A549 treated with CpdA at 1 μM for 4 hours (cell line): ENCODE measurements around the gene GHRH. TPM values are rescaled to one million over a fixed set of nuclear protein-coding genes. Genes with fewer than 3 reads are reported as not detected.

Source experiments
- total RNA-seq: library from RNA; stranded (reverse); fragments of 200-300 nt; extraction: Qiagen RNA extraction; gene quantifications from 5 replicates; pipeline ENCODE4 v1.2.3, GENCODE V29; 2022; ENCODE audit warnings: low read depth

The GHRH gene, protein sequence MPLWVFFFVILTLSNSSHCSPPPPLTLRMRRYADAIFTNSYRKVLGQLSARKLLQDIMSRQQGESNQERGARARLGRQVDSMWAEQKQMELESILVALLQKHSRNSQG
- not detected in 5 replicates for total RNA-seq

DNA sequence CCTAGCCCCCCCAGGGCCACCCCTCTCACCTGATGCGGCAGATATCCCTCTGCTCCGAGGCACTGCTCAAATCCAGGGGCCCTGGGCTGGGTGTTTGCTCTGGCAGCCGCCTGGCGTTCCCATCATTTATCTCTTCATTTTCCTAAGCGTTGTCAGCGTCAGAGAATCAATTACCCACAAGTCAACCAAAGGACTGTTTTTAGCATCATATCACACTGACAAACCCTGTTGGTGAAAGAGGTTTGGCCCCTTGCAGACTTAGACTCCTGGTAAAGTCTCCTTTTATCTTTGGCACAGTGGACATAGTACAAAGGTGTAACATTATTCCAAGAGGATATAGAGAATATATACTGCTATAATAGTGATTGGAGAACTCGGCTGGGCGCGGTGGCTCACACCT is at the start of gene GHRH:
TSS of gene GHRH (minus strand) at position 101 of the 400 bp plus-strand sequence. CDS start 4,925 bp downstream, outside the sequence.

Other genes starting within 250 kb of the GHRH start
- gene RBL1, start 165.8 kb downstream of the GHRH start, total RNA-seq: 9.7 to 12.2 TPM (median 10.1 TPM) in 5 replicates
- gene RPN2, start 82.5 kb downstream of the GHRH start, total RNA-seq: 258 to 278 TPM (median 272 TPM) in 5 replicates
- 0.79 to 1.3 TPM (median 0.96 TPM) in 5 replicates for gene MROH8, start 82.3 kb downstream of the GHRH start, total RNA-seq
- gene MANBAL, start 27.8 kb upstream of the GHRH start, total RNA-seq: 77.7 to 107 TPM (median 103 TPM) in 5 replicates
- gene SRC, start 84.3 kb upstream of the GHRH start, total RNA-seq: 157 to 196 TPM (median 195 TPM) in 5 replicates